Choroid plexus epithelial cell (primary cell): ENCODE data around the gene CLIP1.
"Not testable (repeated sequence)": the region's sequence is repeated elsewhere in the genome, so short reads cannot be mapped to it uniquely, and the experiment has no call there.

ENCODE experiments used
- DNase-seq: peaks from one replicate; pipeline ENCODE4 v3.0.0-alpha.2; 2010; ENCODE audit warnings: low read depth
- H3K4me3 ChIP-seq: 2 replicates; pipeline ENCODE4 v1.5.1; 2011; ENCODE audit warnings: low read depth, mild to moderate bottlenecking, control low read depth, low read length, moderate library complexity
- CTCF ChIP-seq: conservative IDR thresholded peaks from 2 replicates; pipeline ENCODE4 v1.5.1; 2011; ENCODE audit warnings: low read depth, mild to moderate bottlenecking, control low read depth, inconsistent platforms, low read length, moderate library complexity

CLIP1 gene

GRCh38 chr12:122399254-122399591 lies 23.2 kb downstream of the CLIP1 start:
- no peak overlapping the region for H3K4me3 ChIP-seq
- TF ChIP-seq CTCF = no peak
- DNase-seq = no peak

- H3K4me3 ChIP-seq, DNase-seq: not testable (repeated sequence)
Measured at GRCh38 chr12:122397981-122398380, 24.5 kb downstream of the CLIP1 start.

GRCh38 chr12:122395319-122395718 lies 27.1 kb downstream of the CLIP1 start:
- no peak for TF ChIP-seq CTCF
- peak; percentile 77 for DNase-seq
- no peak overlapping the region for H3K4me3 ChIP-seq

- H3K4me3 ChIP-seq = no peak overlapping the region
- peak; percentile 23 for DNase-seq
- no peak for TF ChIP-seq CTCF
Measured at GRCh38 chr12:122394626-122395194, 27.8 kb downstream of the CLIP1 start.

GRCh38 chr12:122393817-122394216 lies 28.7 kb downstream of the CLIP1 start:
- DNase-seq = no peak
- TF ChIP-seq CTCF = no peak
- no peak overlapping the region for H3K4me3 ChIP-seq

- no peak overlapping the region for H3K4me3 ChIP-seq
- no peak for TF ChIP-seq CTCF
- DNase-seq = no peak
Measured at GRCh38 chr12:122392411-122392810, 30.1 kb downstream of the CLIP1 start.

- no peak overlapping the region for H3K4me3 ChIP-seq
- no peak for DNase-seq
- no peak for TF ChIP-seq CTCF
Measured at GRCh38 chr12:122389677-122390076, 32.8 kb downstream of the CLIP1 start.
